Fibroblast of skin of left quadriceps (primary cell): ENCODE data around the gene OSTN.
"Not testable (repeated sequence)": the region's sequence is repeated elsewhere in the genome, so short reads cannot be mapped to it uniquely, and the experiment has no call there.

ENCODE experiments used
- DNase-seq, 2 experiments: peaks; one replicate each; pipeline ENCODE4 v3.0.0-alpha.2; 2013; ENCODE audit warnings: low read depth in 2 of 2

Gene OSTN, protein sequence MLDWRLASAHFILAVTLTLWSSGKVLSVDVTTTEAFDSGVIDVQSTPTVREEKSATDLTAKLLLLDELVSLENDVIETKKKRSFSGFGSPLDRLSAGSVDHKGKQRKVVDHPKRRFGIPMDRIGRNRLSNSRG

DNA sequence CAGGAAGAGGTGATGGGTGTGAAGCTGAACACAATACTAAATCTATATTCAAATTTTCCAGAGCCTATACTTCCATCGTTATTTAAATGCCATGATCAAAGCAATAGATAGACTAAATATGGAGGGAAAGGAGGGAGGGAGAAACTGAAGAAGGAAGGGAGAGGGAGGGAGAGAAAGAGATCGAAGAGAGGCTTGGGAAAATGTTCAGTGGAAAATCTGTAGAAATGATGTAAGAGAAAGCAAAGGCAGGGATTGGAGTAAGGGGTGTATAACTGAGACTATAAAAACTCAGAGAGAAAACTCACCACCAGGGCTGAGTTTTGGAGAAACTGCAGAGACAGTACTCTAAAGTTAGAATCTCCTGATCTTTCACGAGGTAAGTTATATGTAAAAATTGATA, at the start of gene OSTN:
Gene OSTN (plus strand): TSS at position 310 of the 400 bp plus-strand sequence. CDS start 13,292 bp downstream, outside the sequence.
- no peak for DNase-seq

GRCh38 chr3:191151653-191152052, 47.4 kb upstream of the OSTN start:
- DNase-seq, result no peak

DNA sequence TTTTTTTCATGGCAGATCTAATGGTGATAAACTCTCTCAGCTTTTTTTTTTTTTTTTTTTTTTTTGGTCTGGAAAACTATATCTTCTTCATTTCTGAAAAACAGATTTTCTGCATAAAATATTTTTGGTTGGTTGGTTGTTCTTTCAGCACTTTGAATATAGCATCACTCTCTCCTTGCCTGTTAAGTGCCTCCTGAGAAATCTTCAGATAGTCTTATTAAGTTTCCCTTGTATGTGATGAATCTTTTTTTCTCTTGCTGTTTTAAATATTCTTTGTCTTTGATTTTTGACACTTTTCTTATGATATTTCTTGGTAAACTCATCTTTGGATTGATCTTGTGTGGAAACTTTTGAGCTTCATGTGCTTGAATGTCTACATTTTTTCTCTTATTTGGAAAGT, 44.2 kb upstream of the OSTN start:
- DNase-seq, result no peak

DNA sequence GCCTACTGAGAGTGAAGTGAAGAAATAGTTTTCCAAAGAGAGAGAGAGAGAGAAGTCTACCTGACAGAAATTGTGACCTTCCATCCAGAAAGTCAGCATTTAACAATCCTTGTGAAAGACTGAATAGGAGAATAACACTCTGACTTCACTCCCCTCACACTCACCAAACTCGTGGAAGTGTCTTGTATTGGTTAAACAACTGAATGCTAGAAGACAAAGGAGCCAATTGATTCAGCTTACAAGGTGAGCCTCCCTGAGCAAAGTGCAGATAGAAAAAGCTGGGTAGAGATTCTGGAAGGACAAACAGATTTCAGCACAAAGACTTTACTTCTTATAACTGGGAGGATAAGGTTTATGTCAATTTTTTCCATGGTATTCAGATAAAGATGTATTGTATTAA, 40.8 kb upstream of the OSTN start:
- no peak for DNase-seq

DNA sequence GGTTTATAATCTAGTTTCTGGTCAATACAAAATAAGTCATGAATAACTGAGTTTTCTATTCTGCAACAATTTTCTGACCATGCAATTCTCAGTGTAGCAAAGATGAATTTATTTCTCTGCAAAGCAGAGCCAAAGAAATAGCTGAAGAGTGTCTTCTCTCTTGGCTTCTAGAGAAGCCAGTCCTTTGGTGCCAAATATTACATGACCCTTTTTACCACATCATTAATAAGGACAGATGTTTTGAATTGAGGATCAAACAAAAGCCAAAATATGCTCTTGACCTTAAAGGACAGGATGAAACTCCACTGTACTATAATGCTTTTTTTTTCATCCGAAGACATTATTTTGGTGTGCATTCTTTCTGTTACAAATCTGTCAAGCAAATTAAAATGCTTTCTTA, 40.2 kb upstream of the OSTN start:
- no peak for DNase-seq

- DNase-seq, result no peak
Observed at GRCh38 chr3:191165802-191166201, 33.2 kb upstream of the OSTN start.

GRCh38 chr3:191166368-191166767, 32.7 kb upstream of the OSTN start:
- DNase-seq, result no peak

DNA sequence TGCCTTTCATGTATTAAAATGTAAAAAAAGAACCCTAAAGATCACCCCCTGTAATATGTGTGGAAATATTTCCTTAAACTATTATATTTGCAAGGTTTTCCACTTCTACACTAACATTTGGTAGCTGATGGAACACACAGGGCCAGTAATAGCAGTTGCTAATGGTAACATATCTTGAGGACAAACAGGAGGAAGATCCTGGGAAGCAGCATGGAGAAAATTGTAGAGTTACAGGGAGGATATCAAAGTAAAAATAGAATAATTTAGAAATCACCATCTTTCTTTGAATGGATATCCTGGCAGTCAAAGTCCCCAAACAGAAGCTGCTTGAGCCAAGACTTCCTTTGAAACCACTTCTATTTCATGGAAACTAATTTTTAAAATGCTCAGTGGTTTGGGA, 29.5 kb upstream of the OSTN start:
- no peak for DNase-seq

GRCh38 chr3:191170097-191170496, 28.9 kb upstream of the OSTN start:
- DNase-seq, result no peak

DNA sequence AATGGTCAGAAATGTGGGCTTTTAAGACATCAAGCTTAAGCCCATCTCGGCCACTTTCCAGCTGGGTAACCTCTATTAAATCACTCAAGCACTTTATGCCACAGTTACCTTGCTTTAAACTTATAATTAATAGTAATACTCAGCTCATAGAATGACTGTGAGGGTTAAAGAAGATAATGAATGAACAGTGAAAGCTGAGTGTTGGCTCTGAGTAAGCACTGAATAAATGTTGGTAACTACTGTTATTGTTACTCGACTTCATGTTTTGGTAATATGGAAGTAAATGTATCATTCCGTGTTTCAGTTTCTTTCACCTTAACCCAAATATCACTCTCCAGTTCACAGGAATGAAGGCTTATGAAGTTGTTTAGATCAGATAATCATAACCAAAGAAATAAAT, 23.9 kb upstream of the OSTN start:
- DNase-seq, result no peak

GRCh38 chr3:191176038-191176785, 22.8 kb upstream of the OSTN start:
- DNase-seq, result no peak

DNA sequence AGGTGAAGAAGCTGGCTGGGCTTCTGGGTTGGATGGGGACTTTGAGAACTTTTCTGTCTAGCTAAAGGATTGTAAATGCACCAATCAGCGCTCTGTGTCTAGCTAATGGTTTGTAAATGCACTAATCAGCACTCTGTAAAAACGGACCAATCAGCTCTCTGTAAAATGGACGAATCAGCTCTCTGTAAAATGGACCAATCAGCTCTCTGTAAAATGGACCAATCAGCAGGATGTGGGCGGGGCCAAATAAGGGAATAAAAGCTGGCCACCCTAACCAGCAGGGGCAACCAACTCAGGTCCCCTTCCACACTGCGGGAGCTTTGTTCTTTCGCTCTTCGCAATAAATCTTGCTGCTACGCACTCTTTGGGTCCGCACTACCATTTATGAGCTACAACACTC, 13.7 kb upstream of the OSTN start:
- DNase-seq, result not testable (repeated sequence)

GRCh38 chr3:191188246-191188645, 10.8 kb upstream of the OSTN start:
- DNase-seq, result not testable (repeated sequence)

DNA sequence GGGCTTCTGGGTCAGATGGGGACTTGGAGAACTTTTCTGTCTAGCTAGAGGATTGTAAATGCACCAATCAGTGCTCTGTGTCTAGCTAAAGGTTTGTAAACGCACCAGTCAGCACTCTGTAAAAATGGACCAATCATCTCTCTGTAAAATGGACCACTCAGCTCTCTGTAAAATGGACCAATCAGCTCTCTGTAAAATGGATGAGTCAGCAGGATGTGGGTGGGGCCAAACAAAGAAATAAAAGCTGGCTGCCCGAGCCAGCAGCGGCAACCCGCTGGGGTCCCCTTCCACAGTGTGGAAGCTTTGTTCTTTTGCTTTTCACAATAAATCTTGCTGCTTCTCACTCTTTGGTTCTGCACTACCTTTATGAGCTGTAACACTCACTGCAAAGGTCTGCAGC, 6.8 kb upstream of the OSTN start:
- not testable (repeated sequence) for DNase-seq

GRCh38 chr3:191192941-191193340, 6.1 kb upstream of the OSTN start:
- no peak for DNase-seq

- DNase-seq, result no peak
Observed at GRCh38 chr3:191197761-191198306, 1.2 kb upstream of the OSTN start.

DNA sequence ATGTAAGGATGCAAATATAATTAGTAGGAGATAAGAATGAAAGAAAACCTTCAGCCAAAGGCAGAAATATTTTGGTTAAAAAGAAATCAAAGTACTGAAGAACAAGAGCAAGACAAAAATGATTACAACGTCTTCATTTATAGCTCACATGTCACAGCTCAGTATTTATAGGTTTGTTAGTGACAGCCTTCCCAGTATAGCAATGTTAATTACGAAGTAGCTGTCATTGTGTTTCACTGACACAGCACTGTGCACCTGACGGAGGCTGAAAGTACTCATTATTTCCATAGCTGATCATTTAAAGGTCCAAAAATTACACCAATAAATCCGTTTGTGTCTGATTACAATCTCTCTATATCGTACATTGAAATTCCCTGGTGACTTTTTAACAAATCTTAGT, 561 bp upstream of the OSTN start:
- no peak for DNase-seq

DNA sequence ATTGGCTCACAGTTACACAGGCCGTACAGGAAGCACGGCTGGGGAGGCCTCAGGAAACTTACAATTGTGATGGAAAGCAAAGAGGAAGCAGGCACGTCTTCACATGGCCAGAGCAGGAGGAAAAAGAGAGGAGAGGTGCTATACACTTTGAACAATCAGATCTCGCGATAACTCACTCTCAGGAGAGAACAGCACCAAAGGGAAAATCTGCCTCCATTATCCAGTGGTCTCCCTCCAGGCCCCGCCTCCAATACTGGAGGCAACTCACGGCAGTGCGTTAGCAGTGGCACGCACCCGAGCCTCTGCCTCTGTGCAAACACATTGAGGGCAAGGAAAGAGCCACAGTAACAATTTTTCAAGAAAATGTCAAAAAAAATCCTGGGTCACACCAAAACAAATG, 11.0 kb downstream of the OSTN start:
- DNase-seq, result no peak

- no peak for DNase-seq
Observed at GRCh38 chr3:191216510-191216909, 17.5 kb downstream of the OSTN start.

DNA sequence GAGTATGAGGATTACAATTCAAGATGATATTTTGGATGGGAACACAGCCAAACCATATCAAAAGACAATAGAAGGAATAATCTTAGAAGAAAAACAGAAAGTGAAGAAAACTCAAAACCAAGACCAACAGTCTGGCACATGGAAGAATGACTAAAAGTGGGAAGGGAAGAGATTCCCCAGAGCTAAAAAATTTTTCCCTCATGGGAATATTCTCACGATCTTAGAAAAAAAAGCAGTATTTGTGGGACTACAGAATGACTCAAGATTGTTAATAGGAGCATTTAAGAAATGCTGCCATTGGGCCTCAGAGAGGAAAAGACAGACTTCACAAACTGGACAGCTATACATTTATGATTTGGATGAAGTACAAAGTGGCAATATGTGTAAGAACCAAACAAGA, 18.3 kb downstream of the OSTN start:
- DNase-seq, result peak; percentile 24 to 30

DNA sequence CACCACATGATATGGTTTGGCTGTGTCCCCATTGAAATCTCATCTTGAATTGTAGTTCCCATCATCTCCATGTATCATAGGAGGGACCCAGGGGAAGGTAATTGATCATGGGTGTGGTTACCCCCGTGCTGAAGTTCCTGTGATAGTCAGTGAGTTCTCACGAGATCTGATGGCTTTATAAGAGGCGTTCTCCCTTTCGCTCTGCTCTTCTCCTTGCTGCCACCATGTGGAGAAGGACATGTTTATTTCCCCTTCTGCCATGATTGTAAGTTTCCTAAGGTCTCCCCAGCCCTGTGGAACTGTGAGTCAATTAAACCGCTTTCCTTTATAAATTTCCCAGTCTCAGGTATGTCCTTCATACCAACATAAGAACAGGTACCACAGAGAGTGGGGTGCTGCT, 21.9 kb downstream of the OSTN start:
- no peak for DNase-seq

DNA sequence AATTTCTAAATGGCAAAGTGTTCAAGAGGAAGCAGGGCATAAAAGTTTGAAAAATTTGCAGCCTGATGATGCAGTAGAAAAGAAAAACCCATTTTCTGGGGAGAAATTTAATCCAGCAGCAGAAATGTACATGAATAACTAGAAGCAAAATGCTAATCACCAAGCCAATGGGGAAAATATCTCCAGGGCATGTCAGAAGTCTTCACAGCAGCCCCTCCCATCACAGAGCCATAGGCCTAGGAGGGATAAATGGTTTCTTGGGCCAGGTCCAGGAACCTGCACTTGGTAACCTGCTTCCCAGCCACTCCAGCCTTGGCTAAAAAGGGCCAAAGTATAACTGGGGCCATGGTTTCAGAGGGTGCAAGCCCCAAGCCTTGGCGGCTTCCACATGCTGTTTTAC, 22.6 kb downstream of the OSTN start:
- DNase-seq, result no peak

- DNase-seq, result no peak
Observed at GRCh38 chr3:191227541-191227940, 28.5 kb downstream of the OSTN start.

GRCh38 chr3:191234216-191234615, 35.2 kb downstream of the OSTN start:
- DNase-seq, result no peak
